SKM-1 (cell line): ENCODE results near the gene NOTUM.
"Not testable (repeated sequence)": the region's sequence is repeated elsewhere in the genome, so short reads cannot be mapped to it uniquely, and the experiment has no call there.

Experiments used
- DNase-seq: peaks from one replicate; lab custom pipeline; 2025; ENCODE audit not compliant: unreplicated experiment; lab: John Stamatoyannopoulos, UW

NOTUM gene

GRCh38 chr17:81996757-81997441 is 35.9 kb upstream of the NOTUM start:
- no peak for DNase-seq

- DNase-seq = no peak
Observed at GRCh38 chr17:81996232-81996756, 35.3 kb upstream of the NOTUM start.

- DNase-seq = no peak
Observed at GRCh38 chr17:81995463-81996231, 34.7 kb upstream of the NOTUM start.

GRCh38 chr17:81994593-81995462 is 33.8 kb upstream of the NOTUM start:
- no peak for DNase-seq

- DNase-seq = no peak
Observed at GRCh38 chr17:81993729-81994592, 33.0 kb upstream of the NOTUM start.

- no peak for DNase-seq
Observed at GRCh38 chr17:81992306-81993102, 31.5 kb upstream of the NOTUM start.

- no peak for DNase-seq
Observed at GRCh38 chr17:81991684-81992305, 30.8 kb upstream of the NOTUM start.

GRCh38 chr17:81990836-81991683 is 30.1 kb upstream of the NOTUM start:
- DNase-seq = no peak

GRCh38 chr17:81987161-81987770 is 26.3 kb upstream of the NOTUM start:
- DNase-seq = no peak

GRCh38 chr17:81986606-81987005 is 25.6 kb upstream of the NOTUM start:
- DNase-seq = no peak

GRCh38 chr17:81984773-81985410 is 23.9 kb upstream of the NOTUM start:
- no peak for DNase-seq

GRCh38 chr17:81983639-81984373 is 22.8 kb upstream of the NOTUM start:
- no peak for DNase-seq

GRCh38 chr17:81983011-81983638 is 22.1 kb upstream of the NOTUM start:
- DNase-seq = no peak

GRCh38 chr17:81981511-81981910 is 20.5 kb upstream of the NOTUM start:
- not testable (repeated sequence) for DNase-seq

- no peak for DNase-seq
Observed at GRCh38 chr17:81980707-81981343, 19.8 kb upstream of the NOTUM start.

- no peak for DNase-seq
Observed at GRCh38 chr17:81980122-81980521, 19.1 kb upstream of the NOTUM start.
